ENCODE data around the gene ATRN. TPM values are rescaled to one million over a fixed set of nuclear protein-coding genes. Genes with fewer than 3 reads are reported as not detected.

The ATRN gene
- total RNA-seq, 1 donor from 2014 or later: 23.6 TPM

DNA sequence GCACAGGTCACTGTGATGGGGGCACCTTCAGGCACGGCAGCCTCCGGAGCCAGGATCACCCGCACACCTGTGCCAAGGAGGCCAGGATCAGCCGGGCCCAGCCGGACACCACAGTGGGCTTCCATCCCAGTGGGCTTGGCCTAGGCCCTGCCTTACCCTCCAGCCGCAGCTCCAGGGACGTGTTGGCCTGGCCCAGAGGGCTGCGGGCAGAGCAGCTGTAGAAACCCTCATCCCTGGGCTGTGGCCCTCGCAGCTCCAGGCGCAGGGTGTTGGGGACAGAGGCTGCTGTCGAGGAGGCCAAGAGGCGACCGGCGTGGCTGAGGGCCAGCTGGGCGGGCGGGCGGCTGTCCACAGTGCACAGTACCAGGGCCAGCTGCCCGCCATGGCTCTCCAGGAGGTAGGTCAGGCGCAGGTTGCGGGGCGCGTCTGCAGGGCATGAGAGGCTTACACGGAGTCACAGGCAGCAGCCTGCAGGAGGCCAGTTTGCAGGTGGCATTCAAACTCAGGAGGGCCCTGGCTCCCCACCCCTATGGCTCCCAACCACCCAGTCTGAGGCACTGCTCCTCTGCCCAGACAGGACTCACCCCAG is 222.0 kb downstream of the ATRN start:
- no peak for DNase-seq (ENCODE audit: low spot score)

DNA sequence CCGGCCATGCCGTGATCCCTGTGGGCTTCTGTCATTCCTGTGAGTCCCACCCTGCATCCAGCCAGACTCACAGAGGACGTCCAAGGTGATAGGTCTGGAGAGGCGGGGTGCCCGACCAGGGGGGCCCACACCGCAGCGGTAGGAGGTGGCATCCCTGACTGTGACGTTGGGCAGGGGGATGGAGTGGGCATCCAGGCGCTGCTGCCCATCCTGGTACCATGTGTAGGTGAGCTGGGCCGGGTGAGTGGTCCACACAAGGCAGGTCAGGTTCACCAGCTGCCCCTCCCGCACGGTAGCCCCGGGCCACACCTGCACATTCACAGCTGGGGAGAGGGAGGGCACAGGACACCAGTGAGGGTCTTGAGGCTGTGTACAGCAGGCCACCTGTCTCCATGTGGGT is 222.6 kb downstream of the ATRN start:
- no peak for DNase-seq (ENCODE audit: low spot score)

DNA sequence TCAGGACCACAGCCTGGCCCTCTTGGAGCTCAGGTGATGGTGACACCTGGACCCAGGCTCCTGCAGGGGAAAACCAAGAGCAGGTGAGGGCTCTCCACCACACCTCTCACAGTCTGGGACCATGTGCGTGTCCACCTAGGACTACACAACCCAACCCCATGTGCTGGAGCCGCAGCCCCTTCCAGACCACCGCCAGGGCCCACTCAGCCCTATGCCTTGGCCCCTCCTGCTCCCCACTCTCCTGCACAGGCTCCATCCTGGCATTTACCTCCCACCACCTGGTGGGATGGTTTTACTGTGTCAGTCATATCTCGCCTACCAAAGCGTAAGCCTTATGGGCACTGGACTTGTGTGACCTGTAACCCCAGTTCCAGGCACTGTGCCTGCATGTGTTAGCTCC is 224.0 kb downstream of the ATRN start:
- no peak for DNase-seq (ENCODE audit: low spot score)

DNA sequence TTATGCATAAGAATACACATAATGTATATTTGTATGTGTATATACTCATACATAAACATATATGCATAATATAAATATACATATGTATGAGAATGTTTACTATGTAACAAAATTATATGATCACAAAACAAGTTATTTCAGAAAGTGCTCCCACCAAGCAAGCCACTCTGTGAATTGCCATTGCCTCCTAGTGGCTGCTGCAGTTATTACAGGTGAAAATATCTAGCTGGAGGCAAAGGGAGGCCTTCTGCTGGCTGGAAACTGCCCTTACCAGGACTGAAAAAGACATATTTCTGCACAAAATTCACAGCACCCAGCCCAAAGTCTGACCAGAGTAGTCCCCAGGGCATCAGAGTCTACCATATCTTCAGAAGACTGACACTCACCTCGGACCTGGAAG is 225.4 kb downstream of the ATRN start:
- no peak for DNase-seq (ENCODE audit: low spot score)

DNA sequence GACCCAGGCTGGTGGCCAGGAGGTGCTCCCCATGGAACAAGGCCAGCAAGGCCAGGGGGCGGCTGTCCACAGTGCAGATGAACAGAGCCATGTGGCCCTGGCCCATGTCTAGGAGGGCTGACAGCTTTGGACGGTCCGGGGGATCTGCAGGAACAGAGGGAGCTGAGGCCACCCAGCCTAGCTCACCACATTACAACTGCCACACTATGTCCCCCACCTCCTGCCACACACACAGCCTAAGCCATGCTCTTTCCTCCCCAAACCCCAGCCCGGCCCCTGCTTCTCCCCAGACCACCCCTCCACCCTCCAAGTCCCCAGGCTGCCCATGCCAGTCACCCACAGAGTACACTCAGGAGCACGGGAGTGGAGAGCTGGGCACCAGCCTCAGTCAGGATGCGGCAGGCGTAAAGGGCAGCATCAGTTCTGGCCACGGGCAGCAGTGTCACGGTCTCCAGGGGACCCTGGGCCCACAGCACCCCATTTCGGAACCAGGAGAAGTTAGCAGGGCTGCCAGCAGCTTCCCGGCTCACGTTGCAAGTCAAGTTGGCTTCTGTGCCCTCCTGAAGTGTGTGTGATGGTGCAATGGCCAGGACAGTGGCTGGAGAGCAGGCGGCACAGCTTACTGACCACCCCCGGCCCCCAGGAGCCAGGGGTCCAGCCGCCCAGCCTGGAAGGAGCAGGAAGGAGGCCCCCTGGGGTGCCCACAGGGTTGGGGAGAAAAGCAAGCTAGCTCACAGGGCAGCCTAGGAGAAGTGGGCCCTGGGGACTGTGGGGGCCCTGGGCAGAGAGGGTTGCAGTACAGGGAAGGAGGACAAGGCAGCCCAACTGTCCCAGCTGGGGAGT is 226.1 kb downstream of the ATRN start:
- DNase-seq (ENCODE audit: low spot score): no peak

DNA sequence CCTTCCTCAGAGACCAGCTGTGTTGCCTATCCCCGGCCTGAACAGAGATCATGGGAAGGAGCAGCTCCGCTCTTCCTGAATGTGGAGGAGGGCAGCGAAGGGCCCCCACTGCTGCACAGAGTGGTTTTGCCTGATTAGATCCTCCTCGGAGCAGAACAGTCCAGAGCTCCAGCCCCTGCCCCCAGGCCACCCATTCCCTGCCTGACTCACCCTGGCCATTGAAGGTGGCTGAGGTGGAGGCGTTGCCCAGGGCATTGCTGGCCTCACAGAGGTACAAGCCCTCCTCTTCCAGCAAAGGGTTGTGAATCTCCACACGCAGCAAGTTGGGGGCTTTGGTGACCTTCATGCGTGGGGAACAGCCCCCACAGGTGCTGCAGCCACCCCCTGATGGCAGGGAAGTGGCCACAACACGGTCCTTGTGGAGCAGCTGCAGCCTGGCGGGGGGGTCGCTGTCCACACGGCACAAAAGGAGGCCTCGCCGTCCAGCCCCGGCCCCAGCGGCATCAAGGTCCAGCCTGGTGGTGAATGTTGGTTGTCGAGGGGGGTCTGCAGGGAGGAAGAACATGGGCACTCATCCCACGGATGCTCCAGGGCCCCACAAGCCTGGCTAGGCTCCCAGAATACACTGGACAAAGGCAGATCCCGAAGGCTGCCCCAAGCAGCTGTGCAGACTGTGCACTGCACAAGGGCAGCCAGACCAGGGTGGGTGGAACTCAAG is 226.9 kb downstream of the ATRN start:
- DNase-seq (ENCODE audit: low spot score): peak; percentile 43

DNA sequence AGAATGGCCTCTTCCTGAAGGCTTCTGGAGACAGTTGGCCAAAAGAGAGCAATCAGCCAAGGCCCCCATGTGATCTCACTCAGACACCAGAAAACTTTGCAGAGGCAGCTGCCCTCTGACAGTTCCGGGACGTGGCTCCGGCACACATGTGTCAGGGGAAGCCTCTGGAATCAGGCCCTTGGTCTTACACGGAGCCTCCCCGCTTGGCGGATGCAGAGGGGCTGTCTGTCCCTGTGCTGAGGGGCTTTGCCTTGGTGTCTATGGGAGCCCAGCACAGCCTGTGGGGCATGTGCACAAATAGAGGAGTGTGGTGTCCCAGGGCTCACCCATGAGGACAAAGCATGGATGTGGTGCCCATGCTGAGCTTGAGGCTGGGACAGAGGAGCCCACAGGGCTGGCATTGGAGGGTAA is 227.8 kb downstream of the ATRN start:
- peak; percentile 60 for DNase-seq (ENCODE audit: low spot score)

DNA sequence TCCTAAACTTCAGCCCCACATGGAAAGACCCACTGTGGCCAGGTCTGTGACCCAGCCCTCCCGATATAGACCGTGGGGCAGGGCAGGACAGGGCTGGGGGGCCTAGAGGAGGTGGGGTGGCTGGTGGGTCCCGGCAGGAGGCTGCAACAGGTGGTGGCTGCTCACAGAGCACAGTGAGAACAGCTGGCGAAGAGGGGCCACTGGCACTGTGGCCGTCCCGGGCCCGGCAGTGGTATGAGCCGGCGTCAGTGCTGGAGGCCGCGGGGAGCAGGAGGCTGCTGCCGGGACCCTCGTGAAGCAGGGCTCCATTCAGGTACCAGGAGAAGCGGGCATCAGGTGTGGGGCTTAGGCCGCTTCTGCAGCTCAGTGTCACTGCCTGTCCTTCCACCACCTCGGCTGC is 228.2 kb downstream of the ATRN start:
- DNase-seq (ENCODE audit: low spot score): no peak

Other genes starting within 250 kb of the ATRN start
- gene SLC4A11, start 231.8 kb upstream of the ATRN start, total RNA-seq (ENCODE audit: insufficient read depth, low replicate concordance): not detected
- 15.4 TPM for gene DNAAF9, start 63.3 kb upstream of the ATRN start, total RNA-seq (ENCODE audit: insufficient read depth, low replicate concordance)
- not detected for gene GFRA4, start 192.4 kb downstream of the ATRN start, total RNA-seq (ENCODE audit: insufficient read depth, low replicate concordance)
- gene ADAM33, start 211.0 kb downstream of the ATRN start, total RNA-seq (ENCODE audit: insufficient read depth, low replicate concordance): 71.3 TPM
- gene SIGLEC1, start 241.6 kb downstream of the ATRN start, total RNA-seq (ENCODE audit: insufficient read depth, low replicate concordance): 5.8 TPM

Data from umbilical cord (tissue), 2 donors.